Smooth muscle cell (in vitro differentiated cells): Measurements from ENCODE around the gene CARD11. TPM values are rescaled to one million over a fixed set of nuclear protein-coding genes. Genes with fewer than 3 reads are reported as not detected.

Source experiments
- DNase-seq: peaks from one replicate; lab custom pipeline; 2025; ENCODE audit not compliant: unreplicated experiment; lab: John Stamatoyannopoulos, UW
- H2AFZ ChIP-seq: fragments of 200-600 bp; sonication (generic); 2 replicates; pipeline ENCODE4 v1.6.0; 2016; ENCODE audit warnings: antibody characterized with exemption, low read depth, mild to moderate bottlenecking
- H3F3A ChIP-seq: fragments of 200-600 bp; sonication (generic); 2 replicates; pipeline ENCODE4 v1.6.0; 2017; ENCODE audit warnings: antibody characterized with exemption, low read depth
- H3K27ac ChIP-seq: fragments of 200-600 bp; sonication (generic); 2 replicates; pipeline ENCODE4 v1.5.1; 2016; ENCODE audit warnings: low read depth, mild to moderate bottlenecking
- H3K27me3 ChIP-seq: fragments of 200-600 bp; sonication (generic); 2 replicates; pipeline ENCODE4 v1.6.1; 2016; ENCODE audit warnings: low read depth, mild to moderate bottlenecking
- H3K36me3 ChIP-seq: fragments of 200-600 bp; sonication (generic); 2 replicates; pipeline ENCODE4 v1.5.1; 2016; ENCODE audit warnings: low read depth
- H3K4me1 ChIP-seq: fragments of 200-600 bp; sonication (generic); 2 replicates; pipeline ENCODE4 v1.5.1; 2016; ENCODE audit warnings: low read depth
- H3K4me2 ChIP-seq: fragments of 200-600 bp; sonication (generic); 2 replicates; pipeline ENCODE4 v1.6.0; 2016; ENCODE audit warnings: mild to moderate bottlenecking
- H3K4me3 ChIP-seq: fragments of 200-600 bp; sonication (generic); 2 replicates; pipeline ENCODE4 v1.5.1; 2016; ENCODE audit warnings: mild to moderate bottlenecking
- H3K79me2 ChIP-seq: fragments of 200-600 bp; sonication (generic); 2 replicates; pipeline ENCODE4 v1.6.0; 2016; ENCODE audit warnings: low read depth, mild to moderate bottlenecking
- H3K9ac ChIP-seq: fragments of 200-600 bp; sonication (generic); 2 replicates; pipeline ENCODE4 v1.6.0; 2016; ENCODE audit warnings: low read depth
- H3K9me3 ChIP-seq: fragments of 200-600 bp; sonication (generic); replicated peaks from 2 replicates; pipeline ENCODE4 v1.5.1; 2016; ENCODE audit warnings: low read depth
- H4K20me1 ChIP-seq: fragments of 200-600 bp; sonication (generic); 2 replicates; pipeline ENCODE4 v1.6.0; 2016; ENCODE audit warnings: low read depth
- CTCF ChIP-seq: fragments of 200-600 bp; sonication (generic); IDR thresholded peaks from 2 replicates; pipeline ENCODE4 v1.5.1; 2017; ENCODE audit warnings: borderline replicate concordance, mild to moderate bottlenecking, antibody characterized with exemption; ENCODE audit not compliant: insufficient read depth, poor library complexity, severe bottlenecking
- WGBS: methylation state at CpG from one replicate; pipeline ENCODE4 v1.1.7; 2016; ENCODE audit warnings: low lambda C conversion rate; 5-methylcytosine and 5-hydroxymethylcytosine counted together
- polyA plus RNA-seq: library from polyadenylated mRNA; unstranded; fragments of >200 nt; fragmentation: Nextera tagmentation; extraction: Ambion mirVana; gene quantifications from 2 replicates; pipeline ENCODE4 v1.2.1, GENCODE V29; 2016
- total RNA-seq: library from RNA; depleted of rRNA; stranded (reverse); fragments of >200 nt; gene quantifications from 2 replicates; pipeline ENCODE4 v1.2.3, GENCODE V29; 2014

CARD11 gene
- total and polyA plus RNA-seq, 2 experiments from 2014 or later: 1.3 to 2.4 TPM

GRCh38 chr7:2858621-2859020, 185.0 kb downstream of the CARD11 start:
- no peak overlapping the region for H3K27ac ChIP-seq
- no peaks in the 10 kb centered on the region for H3K27me3 ChIP-seq
- H3K36me3 ChIP-seq: no peaks in the 10 kb centered on the region
- H3K9ac ChIP-seq: no peak overlapping the region
- H2AFZ ChIP-seq: no peak overlapping the region
- no peaks in the 10 kb centered on the region for H3K9me3 ChIP-seq
- no peak overlapping the region for H3K4me3 ChIP-seq
- no peaks in the 10 kb centered on the region for H3K79me2 ChIP-seq
- peaks cover 5% of the 10 kb centered on the region for H3F3A ChIP-seq
- 92% methylated on average over 5 of the region's 5 CpGs for WGBS
- TF ChIP-seq CTCF: no peak
- H3K4me2 ChIP-seq: no peak overlapping the region
- H3K4me1 ChIP-seq: no peaks in the 10 kb centered on the region
- no peak for DNase-seq
- no peaks in the 10 kb centered on the region for H4K20me1 ChIP-seq

- Histone ChIP-seq H4K20me1 (no peaks in the 10 kb centered on the region), H3K4me1 (no peaks in the 10 kb centered on the region), H2AFZ (no peak overlapping the region), H3K9me3 (no peaks in the 10 kb centered on the region), H3K36me3 (no peaks in the 10 kb centered on the region), H3K4me2 (no peak overlapping the region), H3K9ac (no peak overlapping the region), H3F3A (peaks cover 4% of the 10 kb centered on the region), H3K27ac (no peak overlapping the region), H3K4me3 (no peak overlapping the region), H3K79me2 (no peaks in the 10 kb centered on the region), H3K27me3 (no peaks in the 10 kb centered on the region)
- no peak for TF ChIP-seq CTCF
- WGBS: 85% methylated on average over 5 of the region's 5 CpGs
- no peak for DNase-seq
Observed at GRCh38 chr7:2856388-2857169, 187.1 kb downstream of the CARD11 start.

Other genes with a start within 250 kb of the CARD11 start
- 20.3 and 32.9 TPM in 2 replicates for gene GNA12, start 199.6 kb downstream of the CARD11 start, total RNA-seq
- gene GNA12, start 199.6 kb downstream of the CARD11 start, polyA plus RNA-seq: 34.7 and 41.2 TPM in 2 replicates